HCT116 (cell line): ENCODE measurements around the gene ANKIB1. TPM values are rescaled to one million over a fixed set of nuclear protein-coding genes. Genes with fewer than 3 reads are reported as not detected.
"Not testable (repeated sequence)": the region's sequence is repeated elsewhere in the genome, so short reads cannot be mapped to it uniquely, and the experiment has no call there.

Source experiments
- ATAC-seq: fragments of 200-7000 bp; cut with Tn5 transposase; 2 replicates; pipeline ENCODE4 v1.9.1; 2020; ENCODE audit warnings: mild to moderate bottlenecking, moderate library complexity
- BruUV-seq: library from RNA; stranded (reverse); fragments of 400-500 nt; replicated peaks from 2 replicates; lab custom pipeline; 2021; lab: Mats Ljungman, UMichigan
- CTCF ChIA-PET: fragments of 300-600 bp; sonication (Branson Sonifier 250); formaldehyde crosslinking; loops from one replicate; lab custom pipeline; 2021; ENCODE audit warnings: antibody characterized with exemption; lab: Charles Lee
- POLR2A ChIA-PET: fragments of 300-600, 350-600 bp; sonication (Branson Sonifier 250); formaldehyde crosslinking; loops from one replicate; lab custom pipeline; 2021; ENCODE audit warnings: antibody characterized with exemption; lab: Charles Lee
- RAD21 ChIA-PET, 2 experiments: fragments of 300-600 bp; sonication (Branson Sonifier 250); formaldehyde crosslinking; loops; one replicate each; lab custom pipeline; 2023; ENCODE audit warnings: low total read pairs in 2 of 2; ENCODE audit not compliant: uncharacterized antibody in 2 of 2, unreplicated experiment in 2 of 2, low non-redundant PET in 1 of 2; lab: Charles Lee
- DNase-seq: peaks from one replicate; pipeline ENCODE4 v3.0.0-alpha.2; 2010; ENCODE audit warnings: low read depth, low spot score
- H2AFZ ChIP-seq: fragments of 200-600 bp; shearing (Covaris generic), sonication (generic); 2 replicates; pipeline ENCODE4 v1.6.1; 2017; ENCODE audit warnings: low read depth, mixed run types, mixed read lengths, antibody characterized with exemption, low read length; ENCODE audit not compliant: poor library complexity, severe bottlenecking
- H3K27ac ChIP-seq: 2 replicates; pipeline ENCODE4 v1.5.1; 2012; ENCODE audit warnings: low read depth, low read length
- H3K27me3 ChIP-seq: fragments of 200-600 bp; sonication (generic); 2 replicates; pipeline ENCODE4 v1.6.1; 2016; ENCODE audit warnings: mixed run types, low read length, mixed read lengths; ENCODE audit not compliant: insufficient read depth
- H3K36me3 ChIP-seq, 2 experiments: fragments of 200-500 bp in 1 of 2; fragments of 200-600 bp in 1 of 2; sonication (Bioruptor generic) in 1 of 2; sonication (generic) in 1 of 2; 2 replicates each; pipeline versions ENCODE4 v1.5.1 to v1.6.1; 2014 to 2016; ENCODE audit warnings: low read length in 2 of 2, inconsistent platforms in 1 of 2, mixed read lengths in 1 of 2, mixed run types in 1 of 2; ENCODE audit not compliant: insufficient read depth in 2 of 2, control insufficient read depth in 1 of 2
- H3K4me1 ChIP-seq, 2 experiments: fragments of 200-600 bp in 1 of 2; sonication (generic) in 1 of 2; 2 replicates each; pipeline versions ENCODE4 v1.5.1 to v1.6.1; 2012 to 2017; ENCODE audit warnings: low read length in 2 of 2, inconsistent platforms in 1 of 2, mild to moderate bottlenecking in 1 of 2, mixed read lengths in 1 of 2, mixed run types in 1 of 2, moderate library complexity in 1 of 2; ENCODE audit not compliant: insufficient read depth in 2 of 2, control insufficient read depth in 1 of 2
- H3K4me2 ChIP-seq: fragments of 200-600 bp; sonication (generic); 2 replicates; pipeline ENCODE4 v1.6.1; 2017; ENCODE audit warnings: mixed run types, low read length, mixed read lengths
- H3K4me3 ChIP-seq, 2 experiments: fragments of 200-600 bp in 1 of 2; sonication (generic) in 1 of 2; replicated peaks in 1 of 2; 2 replicates each; pipeline ENCODE4 v1.5.1; 2011 to 2016; ENCODE audit warnings: low read length in 2 of 2, control low read depth in 1 of 2, low read depth in 1 of 2, mild to moderate bottlenecking in 1 of 2, mixed read lengths in 1 of 2, mixed run types in 1 of 2
- H3K79me2 ChIP-seq: fragments of 200-600 bp; sonication (generic); 2 replicates; pipeline ENCODE4 v1.6.1; 2017; ENCODE audit warnings: mild to moderate bottlenecking, mixed run types, low read length, moderate library complexity, mixed read lengths; ENCODE audit not compliant: insufficient read depth
- H3K9ac ChIP-seq: fragments of 200-600 bp; sonication (generic); 2 replicates; pipeline ENCODE4 v1.6.1; 2016; ENCODE audit warnings: low read length, mixed read lengths
- H3K9me2 ChIP-seq: fragments of 200-600 bp; sonication (generic), shearing (Covaris generic); 2 replicates; pipeline ENCODE4 v1.6.1; 2017; ENCODE audit warnings: mixed run types, mild to moderate bottlenecking, moderate library complexity; ENCODE audit not compliant: insufficient read depth
- H3K9me3 ChIP-seq, 2 experiments: fragments of 200-500 bp in 1 of 2; fragments of 200-600 bp in 1 of 2; sonication (Bioruptor generic) in 1 of 2; sonication (generic) in 1 of 2; 2 replicates each; pipeline ENCODE4 v1.6.1; 2014 to 2017; ENCODE audit warnings: low read length in 2 of 2, mixed read lengths in 2 of 2, inconsistent platforms in 1 of 2, low read depth in 1 of 2, mild to moderate bottlenecking in 1 of 2, mixed run types in 1 of 2, moderate library complexity in 1 of 2; ENCODE audit not compliant: control insufficient read depth in 1 of 2, insufficient read depth in 1 of 2
- H4K20me1 ChIP-seq: fragments of 200-600 bp; sonication (generic), shearing (Covaris generic); 2 replicates; pipeline ENCODE4 v1.6.1; 2017; ENCODE audit warnings: mixed run types, mild to moderate bottlenecking, moderate library complexity; ENCODE audit not compliant: insufficient read depth
- EGR1 ChIP-seq: IDR thresholded peaks from 2 replicates; pipeline ENCODE4 v1.6.1; 2012; ENCODE audit warnings: low read depth
- EZH2phosphoT487 ChIP-seq: fragments of 200-600 bp; IDR thresholded peaks from 2 replicates; pipeline ENCODE4 v1.6.1; 2018; ENCODE audit warnings: antibody characterized with exemption, borderline replicate concordance
- JUND ChIP-seq: IDR thresholded peaks from 2 replicates; pipeline ENCODE4 v1.6.1; 2012
- MAX ChIP-seq: IDR thresholded peaks from 2 replicates; pipeline ENCODE4 v1.6.1; 2012
- RAD21 ChIP-seq: IDR thresholded peaks from 2 replicates; pipeline ENCODE4 v1.6.1; 2012; ENCODE audit warnings: low read depth, mild to moderate bottlenecking
- REST ChIP-seq: IDR thresholded peaks from 2 replicates; pipeline ENCODE4 v1.6.1; 2012; ENCODE audit warnings: low read depth
- SP1 ChIP-seq: IDR thresholded peaks from 2 replicates; pipeline ENCODE4 v1.6.1; 2012; ENCODE audit warnings: low read depth
- TCF7L2 ChIP-seq: IDR thresholded peaks from 2 replicates; pipeline ENCODE4 v1.7.0; 2011; ENCODE audit warnings: borderline replicate concordance, inconsistent platforms; ENCODE audit not compliant: insufficient read depth, insufficient read length; ENCODE audit errors: extremely low read depth
- YY1 ChIP-seq: IDR thresholded peaks from 2 replicates; pipeline ENCODE4 v1.6.1; 2011; ENCODE audit warnings: low read length, low read depth, moderate library complexity, mild to moderate bottlenecking; ENCODE audit not compliant: insufficient replicate concordance; ENCODE audit errors: extremely low read depth
- intact Hi-C: fragments of 100-400 bp; cut with micrococcal nuclease; formaldehyde crosslinking; loops from 2 replicates; pipeline ENCODE4 v1.10.0; 2022
- total RNA-seq: library from RNA; stranded (reverse); gene quantifications from one replicate; pipeline ENCODE4 v1.2.1, GENCODE V29; 2021; ENCODE audit not compliant: unreplicated experiment

ANKIB1 gene
- total RNA-seq, 1 experiment from 2014 or later: 41.2 TPM

- no peak overlapping the region for H3K9ac ChIP-seq
- ChIA-PET RAD21 (no interaction called here), POLR2A (interaction anchor here (0.6 to 0.7 kb wide), 2 partner anchors 9 to 936 kb away, joined by 4 to 6 read pairs; no protein-coding TSS in a partner anchor), CTCF (interaction anchor here (1.7 kb wide), 1 partner anchor 9 kb away, joined by 7 read pairs; the partner anchor contains the start of gene GATAD1)
- H2AFZ ChIP-seq: no peak overlapping the region
- H3K4me2 ChIP-seq: no peak overlapping the region
- no peaks in the 10 kb centered on the region for H3K36me3 ChIP-seq
- BruUV-seq: no TSS peak
- H3K79me2 ChIP-seq: no peaks in the 10 kb centered on the region
- H4K20me1 ChIP-seq: no peaks in the 10 kb centered on the region
- ATAC-seq: no peak
- intact Hi-C loops: no loop called here
- no peak overlapping the region for H3K4me3 ChIP-seq
- DNase-seq: no peak
- TF ChIP-seq RAD21: no peak
- no peak for TF ChIP-seq SP1
- TF ChIP-seq TCF7L2: no peak
- TF ChIP-seq REST: no peak
- no peak for TF ChIP-seq MAX
- no peak for TF ChIP-seq YY1
- no peak for TF ChIP-seq EGR1
- no peak for TF ChIP-seq EZH2phosphoT487
- no peak for TF ChIP-seq JUND
- no peaks in the 10 kb centered on the region for H3K27me3 ChIP-seq
- no peaks in the 10 kb centered on the region for H3K9me3 ChIP-seq
- H3K4me1 ChIP-seq: no peaks in the 10 kb centered on the region
- H3K9me2 ChIP-seq: no peaks in the 10 kb centered on the region
- no peak overlapping the region for H3K27ac ChIP-seq
Measured at GRCh38 chr7:92437956-92438491, 192.2 kb downstream of the ANKIB1 start.

- H2AFZ ChIP-seq, H3K27me3 ChIP-seq, CTCF ChIA-PET, DNase-seq, ATAC-seq, H4K20me1 ChIP-seq, H3K79me2 ChIP-seq, POLR2A ChIA-PET, H3K4me3 ChIP-seq, BruUV-seq, H3K36me3 ChIP-seq, H3K9me2 ChIP-seq, H3K4me1 ChIP-seq, RAD21 ChIA-PET, H3K9me3 ChIP-seq, H3K9ac ChIP-seq, H3K27ac ChIP-seq, H3K4me2 ChIP-seq: not testable (repeated sequence)
- intact Hi-C loops: loop anchor here (10.0 kb wide), 1 partner anchor 1358 kb away; no protein-coding TSS in a partner anchor
Measured at GRCh38 chr7:92442720-92443119, 196.9 kb downstream of the ANKIB1 start.
